Heart right ventricle (tissue), 16 donors: ENCODE results near the gene AP1G1. TPM values are rescaled to one million over a fixed set of nuclear protein-coding genes. Genes with fewer than 3 reads are reported as not detected.
"Not testable (repeated sequence)": the region's sequence is repeated elsewhere in the genome, so short reads cannot be mapped to it uniquely, and the experiment has no call there.

Experiments
- ATAC-seq, 8 donors: fragments of 200-7000 bp; cut with Tn5 transposase; one replicate each; pipeline ENCODE4 v1.9.1; 2020; ENCODE audit warnings: mild to moderate bottlenecking in 8 of 8, moderate library complexity in 8 of 8, moderate number of reproducible peaks in 1 of 8
- DNase-seq, 2 donors: peaks; one replicate each; pipeline ENCODE4 v3.0.0-alpha.2; 2020
- H3K27ac ChIP-seq, 10 donors: fragments of 200-600 bp; sonication (generic) in 2 of 10; one replicate each; pipeline versions ENCODE4 v1.5.0 to v1.8.0; 2020 to 2022; ENCODE audit warnings: mild to moderate bottlenecking in 3 of 10
- H3K27me3 ChIP-seq, 7 donors: fragments of 200-600 bp; one replicate each; pipeline ENCODE4 v1.8.0; 2021 to 2022; ENCODE audit warnings: mild to moderate bottlenecking in 2 of 7
- H3K36me3 ChIP-seq, 9 donors: fragments of 200-600 bp; sonication (generic) in 1 of 9; one replicate each; pipeline versions ENCODE4 v1.5.0 to v1.8.0; 2020 to 2022; ENCODE audit warnings: mild to moderate bottlenecking in 2 of 9
- H3K4me1 ChIP-seq, 9 donors: fragments of 200-600 bp; sonication (generic) in 1 of 9; one replicate each; pipeline versions ENCODE4 v1.5.0 to v1.8.0; 2020 to 2022; ENCODE audit warnings: mild to moderate bottlenecking in 4 of 9
- H3K4me3 ChIP-seq, 10 donors: fragments of 200-600 bp; sonication (generic) in 2 of 10; one replicate each; pipeline versions ENCODE4 v1.5.0 to v1.8.0; 2020 to 2022; ENCODE audit warnings: mild to moderate bottlenecking in 7 of 10, moderate library complexity in 2 of 10
- H3K9me3 ChIP-seq, 11 donors: fragments of 200-600 bp in 10 of 11; sonication (generic) in 2 of 11; one replicate each; pipeline versions ENCODE4 v1.5.0 to v1.8.0; 2013 to 2022; ENCODE audit warnings: mild to moderate bottlenecking in 2 of 11, control low read depth in 1 of 11, moderate library complexity in 1 of 11
- WGBS, 2 donors: extraction: QIAGEN DNeasy Blood & Tissue Kit; methylation state at CpG; one replicate each; pipeline ENCODE4 v1.1.7; 2013; ENCODE audit warnings: inconsistent platforms in 1 of 2; 5-methylcytosine and 5-hydroxymethylcytosine counted together
- intact Hi-C, 10 donors: fragments of 100-400 bp; cut with DNase I; formaldehyde crosslinking; loops; one replicate each; pipeline versions ENCODE4 v1.11.1 to v1.14.2; 2022
- polyA plus RNA-seq, 2 donors: library from polyadenylated mRNA; stranded (reverse); fragments of 200-250 nt; gene quantifications; one replicate each; pipeline ENCODE4 v1.2.3, GENCODE V29; 2013
- total RNA-seq, 10 donors: library from RNA; stranded (reverse); fragmentation: NEBNext Ultra II Directional in 3 of 10; extraction: Animal tissue kit (Norgen Biotek cat#: 25700) in 3 of 10; gene quantifications; one replicate each; pipeline versions ENCODE4 v1.2.1 to v1.2.4, GENCODE V29; 2021 to 2023
- TF ChIP-seq, protein P1 (sequence below), 9 donors: fragments of 200-600 bp; sonication (generic) in 2 of 9; IDR thresholded peaks; one replicate each; pipeline versions ENCODE4 v1.5.0 to v1.8.0; 2021 to 2022; ENCODE audit warnings: antibody characterized with exemption in 9 of 9, mild to moderate bottlenecking in 5 of 9, moderate library complexity in 1 of 9
- donor health status: Arrhythmogenic right ventricular cardiomyopathy.
- donor health status: ischemic (EF 13 %, LVEDD 7.1; RV severe dilation, severe dysfunction).
- donor health status: healthy with polysubstance abuse.
- donor health status: DM: no; HTN: yes; CAD: no.
- donor health status: DM: no; HTN: no; CAD: no.
- donor health status: ischemic (EF 25% LVEDD 6.9; RV normal size, moderate dysfunction).
- donor health status: ischemic (EF 25% LVEDD 5.7; RV mildly dilated, moderate dysfunction).
- donor health status: healthy.
- donor health status: DM: yes; HTN: yes; CAD: no.
- donor health status: Ischemic cardiomyopathy.
- donor health status: ischemic (EF 35%, LVEDD 5.7; RV mildly dilated, moderate dysfunction).
- donor health status: nonischemic (EF 11% LVEDD 7.7; RV severe dilation, severe dysfunction).
- donor health status: DM: yes; HTN: yes; CAD: no.
- donor health status: PGD.
- donor health status: ischemic (EF 29% LVEDD 5.4; RV normal size, mild dysfunction).
- donor health status: nonischemic (EF 23%, LVEDD 6.1; RV moderate dilation, normal function).

Gene AP1G1
- total and polyA plus RNA-seq, 12 donors, result 12.4 to 53.7 (median 36.1) TPM

DNA sequence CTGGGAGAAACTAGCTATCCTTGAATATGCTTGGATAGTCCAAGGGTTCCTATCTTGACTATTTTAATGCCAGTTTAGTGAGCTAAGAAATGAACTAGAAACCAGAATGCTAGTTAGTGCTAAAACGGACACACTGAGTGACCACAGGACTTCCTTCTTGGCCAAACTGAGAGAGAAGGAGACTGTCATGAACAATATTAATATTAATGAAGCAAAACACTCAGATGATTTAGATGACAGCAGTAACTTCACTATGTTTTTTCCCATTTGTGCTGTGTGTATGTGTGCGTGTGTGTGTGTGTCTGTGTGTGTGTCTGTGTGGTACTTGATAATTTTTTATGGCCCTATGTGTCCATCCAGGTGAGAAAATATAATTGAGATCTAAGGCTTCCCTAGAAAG, 34.9 kb upstream of the AP1G1 start:
- Histone ChIP-seq H3K9me3 (no peaks in the 10 kb centered on the region), H3K4me1 (peaks cover 0 to 29% (median 21%) of the 10 kb centered on the region in 9 donors), H3K36me3 (peaks cover 0 to 10% (median 0%) of the 10 kb centered on the region in 9 donors), H3K27me3 (no peaks in the 10 kb centered on the region), H3K4me3 (no peak overlapping the region), H3K27ac (no peak overlapping the region)
- 70 to 75% methylated on average over 2 of the region's 2 CpGs for WGBS, 2 donors
- ATAC-seq (no peak), DNase-seq (no peak)
- intact Hi-C loops, result loop anchor here in 1 of 10 donors (10.0 kb wide), 1 partner anchor 59 kb away; no protein-coding TSS in a partner anchor
- TF ChIP-seq, protein P1, sequence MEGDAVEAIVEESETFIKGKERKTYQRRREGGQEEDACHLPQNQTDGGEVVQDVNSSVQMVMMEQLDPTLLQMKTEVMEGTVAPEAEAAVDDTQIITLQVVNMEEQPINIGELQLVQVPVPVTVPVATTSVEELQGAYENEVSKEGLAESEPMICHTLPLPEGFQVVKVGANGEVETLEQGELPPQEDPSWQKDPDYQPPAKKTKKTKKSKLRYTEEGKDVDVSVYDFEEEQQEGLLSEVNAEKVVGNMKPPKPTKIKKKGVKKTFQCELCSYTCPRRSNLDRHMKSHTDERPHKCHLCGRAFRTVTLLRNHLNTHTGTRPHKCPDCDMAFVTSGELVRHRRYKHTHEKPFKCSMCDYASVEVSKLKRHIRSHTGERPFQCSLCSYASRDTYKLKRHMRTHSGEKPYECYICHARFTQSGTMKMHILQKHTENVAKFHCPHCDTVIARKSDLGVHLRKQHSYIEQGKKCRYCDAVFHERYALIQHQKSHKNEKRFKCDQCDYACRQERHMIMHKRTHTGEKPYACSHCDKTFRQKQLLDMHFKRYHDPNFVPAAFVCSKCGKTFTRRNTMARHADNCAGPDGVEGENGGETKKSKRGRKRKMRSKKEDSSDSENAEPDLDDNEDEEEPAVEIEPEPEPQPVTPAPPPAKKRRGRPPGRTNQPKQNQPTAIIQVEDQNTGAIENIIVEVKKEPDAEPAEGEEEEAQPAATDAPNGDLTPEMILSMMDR (IDR thresholded peaks at IDR 0.05), result no peak

DNA sequence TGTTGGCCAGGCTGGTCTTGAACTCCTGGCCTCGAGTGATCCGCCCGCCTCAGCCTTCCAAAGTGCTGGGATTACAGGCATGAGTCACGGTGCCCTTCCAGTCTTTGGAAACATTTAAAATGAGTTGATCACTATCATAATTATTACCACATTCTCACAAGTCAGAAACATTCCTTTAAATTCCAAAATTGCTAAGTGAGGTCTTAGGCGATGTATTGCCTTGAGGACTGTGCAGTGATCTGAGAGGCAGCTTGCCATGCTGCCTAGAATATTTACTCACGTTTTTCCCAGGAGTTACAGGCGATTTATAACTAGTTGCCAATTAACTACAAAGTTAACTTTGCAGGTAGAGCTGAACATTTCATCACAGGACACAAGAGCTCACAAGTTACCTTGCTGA, 31.4 kb upstream of the AP1G1 start:
- Histone ChIP-seq H3K27ac (no peak overlapping the region), H3K9me3 (no peaks in the 10 kb centered on the region), H3K4me1 (peaks cover 0 to 5% (median 0%) of the 10 kb centered on the region in 9 donors), H3K4me3 (no peak overlapping the region), H3K27me3 (no peaks in the 10 kb centered on the region), H3K36me3 (no peaks in the 10 kb centered on the region)
- TF ChIP-seq, protein P1 (IDR thresholded peaks at IDR 0.05), result no peak
- ATAC-seq (no peak), DNase-seq (no peak)
- intact Hi-C loops, result loop anchor here in 1 of 10 donors (10.0 kb wide), 1 partner anchor 55 kb away; no protein-coding TSS in a partner anchor
- 77 to 79% methylated on average over 7 of the region's 7 CpGs for WGBS, 2 donors

DNA sequence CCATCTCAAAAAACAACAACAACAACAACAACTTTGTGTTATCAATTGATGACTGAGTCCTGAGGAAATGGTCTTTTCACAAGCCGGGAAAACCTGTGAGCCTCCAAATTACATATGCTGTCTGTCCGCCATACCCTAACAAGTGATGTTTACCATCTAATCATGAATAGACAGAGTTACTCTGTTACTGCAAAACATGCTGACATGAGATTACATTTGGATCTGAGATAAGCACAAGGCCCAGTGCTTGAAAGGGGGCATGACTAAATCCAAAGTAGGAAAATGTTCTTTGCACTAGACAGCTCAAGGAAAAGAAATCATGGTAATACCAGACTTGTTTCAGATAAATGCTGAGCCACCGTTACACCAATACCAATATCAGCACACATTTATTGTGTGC, 28.5 kb upstream of the AP1G1 start:
- no peaks in the 10 kb centered on the region for H3K27me3 ChIP-seq
- intact Hi-C loops, result no loop called here
- H3K4me3 ChIP-seq, result no peak overlapping the region
- whole genome bisulfite sequencing, 2 donors, result 72 to 85% methylated on average over 3 of the region's 3 CpGs
- no peaks in the 10 kb centered on the region for H3K36me3 ChIP-seq
- TF ChIP-seq, protein P1 (IDR thresholded peaks at IDR 0.05), result no peak
- H3K27ac ChIP-seq, result no peak overlapping the region
- DNase-seq, result no peak
- H3K4me1 ChIP-seq, result no peaks in the 10 kb centered on the region
- H3K9me3 ChIP-seq, result no peaks in the 10 kb centered on the region
- ATAC-seq, result no peak

DNA sequence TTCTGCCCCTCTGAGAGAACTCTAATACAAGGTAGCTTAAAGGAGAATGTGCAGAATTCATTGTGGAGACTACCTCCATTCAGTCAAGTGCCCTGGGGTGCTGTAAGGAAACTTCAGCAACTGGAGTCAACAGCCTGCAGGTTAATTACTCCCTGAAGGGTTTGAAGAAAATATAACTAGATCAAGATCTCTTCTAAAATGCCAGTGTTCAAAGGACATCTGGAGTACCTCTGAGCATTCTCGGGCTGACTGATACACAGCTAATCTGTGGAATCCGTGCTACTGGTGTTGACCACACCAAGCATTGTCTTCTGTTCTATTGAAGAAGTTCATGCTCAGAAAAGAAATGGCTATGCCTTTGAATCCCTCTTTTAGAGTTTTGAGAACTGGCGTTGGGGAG, 25.7 kb upstream of the AP1G1 start:
- 78 to 79% methylated on average over 3 of the region's 3 CpGs for WGBS, 2 donors
- ATAC-seq (no peak), DNase-seq (no peak)
- H3K4me1 ChIP-seq, result no peaks in the 10 kb centered on the region
- no peaks in the 10 kb centered on the region for H3K36me3 ChIP-seq
- no peaks in the 10 kb centered on the region for H3K9me3 ChIP-seq
- no peaks in the 10 kb centered on the region for H3K27me3 ChIP-seq
- TF ChIP-seq, protein P1 (IDR thresholded peaks at IDR 0.05), result no peak
- H3K27ac ChIP-seq, result no peak overlapping the region
- intact Hi-C loops, result no loop called here
- no peak overlapping the region for H3K4me3 ChIP-seq

DNA sequence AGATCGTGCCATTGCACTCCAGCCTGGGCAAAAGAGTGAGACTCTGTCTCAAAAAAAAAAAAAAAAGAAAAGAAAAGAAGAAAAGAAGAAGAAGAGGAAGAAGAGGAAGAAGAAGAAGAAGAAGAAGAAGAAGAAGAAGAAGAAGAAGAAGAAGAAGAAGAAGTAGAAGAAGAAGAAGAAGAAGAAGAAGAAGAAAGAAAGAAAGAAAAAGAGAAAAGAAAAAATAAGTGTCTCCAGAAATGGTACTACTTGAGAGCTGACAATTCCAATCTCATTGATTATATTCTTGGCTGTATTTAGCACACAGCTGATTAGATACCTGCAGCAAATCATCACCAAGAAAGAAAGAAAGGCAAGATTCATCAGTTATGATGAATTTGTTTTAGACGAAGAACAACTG, 23.5 kb upstream of the AP1G1 start:
- H3K9me3 ChIP-seq, H3K4me1 ChIP-seq, intact Hi-C loops, DNase-seq, ATAC-seq, H3K4me3 ChIP-seq, H3K36me3 ChIP-seq, H3K27me3 ChIP-seq, H3K27ac ChIP-seq: not testable (repeated sequence)
- 90 to 97% methylated on average over 2 of the region's 2 CpGs for WGBS, 2 donors

DNA sequence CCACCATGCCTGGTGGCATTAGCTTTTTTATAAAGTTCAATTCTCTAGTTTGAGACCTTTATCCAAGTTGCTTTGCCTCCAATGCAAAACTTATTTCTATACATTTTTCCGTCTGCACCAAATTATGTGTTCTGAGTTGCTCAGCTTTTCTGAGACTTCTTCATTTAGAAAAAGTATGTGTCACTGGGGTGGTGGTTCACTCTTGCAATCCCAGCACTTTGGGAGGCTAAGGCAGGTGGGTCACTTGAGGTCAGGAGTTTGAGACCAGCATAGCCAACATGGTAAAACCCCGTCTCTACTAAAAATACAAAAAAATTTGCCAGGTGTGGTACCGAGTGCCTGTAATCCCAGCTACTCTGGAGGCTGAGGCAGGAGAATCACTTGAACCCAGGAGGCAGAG, 23.1 kb upstream of the AP1G1 start:
- H3K27me3 ChIP-seq, H3K4me3 ChIP-seq, ATAC-seq, H3K36me3 ChIP-seq, H3K9me3 ChIP-seq, H3K4me1 ChIP-seq, H3K27ac ChIP-seq, DNase-seq, intact Hi-C loops: not testable (repeated sequence)
- 92 to 93% methylated on average over 3 of the region's 3 CpGs for WGBS, 2 donors
